HG02938 (cell line): Measurements from ENCODE around the gene RFPL1.
A peak's percentile ranks its signal among the peaks of the same experiment; 100 is the strongest.
"Not testable (repeated sequence)": the region's sequence is repeated elsewhere in the genome, so short reads cannot be mapped to it uniquely, and the experiment has no call there.

ENCODE experiments used
- ATAC-seq: cut with Tn5 transposase; IDR thresholded peaks from one replicate; pipeline ENCODE4 v1.9.1; 2021; ENCODE audit warnings: mild to moderate bottlenecking, moderate library complexity; ENCODE audit not compliant: unreplicated experiment

RFPL1 gene

GRCh38 chr22:29438283-29438682 is at the start of gene RFPL1:
Gene RFPL1 (plus strand): TSS chr22:29438583.
- ATAC-seq: not testable (repeated sequence)

GRCh38 chr22:29388759-29389090 is 49.7 kb upstream of the RFPL1 start:
- ATAC-seq: no peak

GRCh38 chr22:29390270-29390669 is 48.1 kb upstream of the RFPL1 start:
- ATAC-seq: no peak

- no peak for ATAC-seq
Observed at GRCh38 chr22:29391546-29391945, 46.8 kb upstream of the RFPL1 start.

- no peak for ATAC-seq
Observed at GRCh38 chr22:29393019-29393608, 45.3 kb upstream of the RFPL1 start.

GRCh38 chr22:29394931-29395581 is 43.3 kb upstream of the RFPL1 start:
- no peak for ATAC-seq

- ATAC-seq: no peak
Observed at GRCh38 chr22:29396126-29396525, 42.3 kb upstream of the RFPL1 start.

- ATAC-seq: no peak
Observed at GRCh38 chr22:29397791-29398190, 40.6 kb upstream of the RFPL1 start.

- ATAC-seq: no peak
Observed at GRCh38 chr22:29400576-29400975, 37.8 kb upstream of the RFPL1 start.

- not testable (repeated sequence) for ATAC-seq
Observed at GRCh38 chr22:29401538-29401937, 36.8 kb upstream of the RFPL1 start.

GRCh38 chr22:29408940-29409339 is 29.4 kb upstream of the RFPL1 start:
- ATAC-seq: no peak

- ATAC-seq: not testable (repeated sequence)
Observed at GRCh38 chr22:29411569-29412211, 26.7 kb upstream of the RFPL1 start.

- ATAC-seq: not testable (repeated sequence)
Observed at GRCh38 chr22:29412772-29413171, 25.6 kb upstream of the RFPL1 start.

GRCh38 chr22:29414951-29415591 is 23.3 kb upstream of the RFPL1 start:
- peak; percentile 43 for ATAC-seq

GRCh38 chr22:29418704-29419103 is 19.7 kb upstream of the RFPL1 start:
- not testable (repeated sequence) for ATAC-seq

- no peak for ATAC-seq
Observed at GRCh38 chr22:29426476-29426875, 11.9 kb upstream of the RFPL1 start.

GRCh38 chr22:29427176-29427760 is 11.1 kb upstream of the RFPL1 start:
- ATAC-seq: no peak

- ATAC-seq: no peak
Observed at GRCh38 chr22:29431986-29432385, 6.4 kb upstream of the RFPL1 start.

- ATAC-seq: no peak
Observed at GRCh38 chr22:29433856-29434255, 4.5 kb upstream of the RFPL1 start.

GRCh38 chr22:29434288-29434687 is 4.1 kb upstream of the RFPL1 start:
- no peak for ATAC-seq
